HL-60 (cell line): ENCODE results near the gene PDCD6IP.

ENCODE experiments used
- GABPA ChIP-seq: IDR thresholded peaks from 2 replicates; pipeline ENCODE4 v1.6.1; 2012; ENCODE audit warnings: low read depth
- POLR2AphosphoS5 ChIP-seq: IDR thresholded peaks from 2 replicates; pipeline ENCODE4 v1.6.1; 2012; ENCODE audit warnings: low read depth
- TF ChIP-seq, protein P1 (sequence below): IDR thresholded peaks from one replicate; pipeline ENCODE4 v1.5.1; 2011; ENCODE audit warnings: low read length, control low read depth, inconsistent platforms; ENCODE audit not compliant: insufficient read depth

DNA sequence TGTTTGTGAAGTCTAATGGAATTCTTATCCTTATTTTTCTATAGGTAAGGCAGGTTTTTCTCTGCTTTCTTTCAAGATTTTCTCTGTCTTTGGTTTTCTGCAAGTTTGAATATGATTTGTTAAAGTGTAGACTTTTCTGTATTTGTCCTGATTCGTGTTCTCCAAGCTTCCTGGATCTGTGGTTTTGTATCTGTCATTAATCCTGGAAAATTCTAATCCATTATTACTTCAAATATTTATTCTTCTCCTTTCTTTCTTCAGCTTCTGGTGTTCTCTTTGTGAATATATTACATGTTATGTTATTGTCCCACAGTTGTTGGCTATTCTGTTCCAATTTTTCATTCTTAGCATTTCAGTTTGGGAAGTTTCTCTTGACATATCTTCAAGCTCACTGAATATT lies 76.4 kb downstream of the PDCD6IP start:
- TF ChIP-seq GABPA: no peak
- TF ChIP-seq, protein P1, sequence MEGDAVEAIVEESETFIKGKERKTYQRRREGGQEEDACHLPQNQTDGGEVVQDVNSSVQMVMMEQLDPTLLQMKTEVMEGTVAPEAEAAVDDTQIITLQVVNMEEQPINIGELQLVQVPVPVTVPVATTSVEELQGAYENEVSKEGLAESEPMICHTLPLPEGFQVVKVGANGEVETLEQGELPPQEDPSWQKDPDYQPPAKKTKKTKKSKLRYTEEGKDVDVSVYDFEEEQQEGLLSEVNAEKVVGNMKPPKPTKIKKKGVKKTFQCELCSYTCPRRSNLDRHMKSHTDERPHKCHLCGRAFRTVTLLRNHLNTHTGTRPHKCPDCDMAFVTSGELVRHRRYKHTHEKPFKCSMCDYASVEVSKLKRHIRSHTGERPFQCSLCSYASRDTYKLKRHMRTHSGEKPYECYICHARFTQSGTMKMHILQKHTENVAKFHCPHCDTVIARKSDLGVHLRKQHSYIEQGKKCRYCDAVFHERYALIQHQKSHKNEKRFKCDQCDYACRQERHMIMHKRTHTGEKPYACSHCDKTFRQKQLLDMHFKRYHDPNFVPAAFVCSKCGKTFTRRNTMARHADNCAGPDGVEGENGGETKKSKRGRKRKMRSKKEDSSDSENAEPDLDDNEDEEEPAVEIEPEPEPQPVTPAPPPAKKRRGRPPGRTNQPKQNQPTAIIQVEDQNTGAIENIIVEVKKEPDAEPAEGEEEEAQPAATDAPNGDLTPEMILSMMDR: no peak
- TF ChIP-seq POLR2AphosphoS5: no peak
